ENCODE measurements around the gene ALS2CL.

The ALS2CL gene

GRCh38 chr3:46673151-46674030, 20.1 kb downstream of the ALS2CL start:
- no peak overlapping the region for H3K27ac ChIP-seq
- TF ChIP-seq CTCF (conservative IDR thresholded peaks at IDR 0.05) = no peak

- H3K27ac ChIP-seq = no peak overlapping the region
- no peak for TF ChIP-seq CTCF (conservative IDR thresholded peaks at IDR 0.05)
Measured at GRCh38 chr3:46672349-46672695, 21.2 kb downstream of the ALS2CL start.

- no peak for TF ChIP-seq CTCF (conservative IDR thresholded peaks at IDR 0.05)
- no peak overlapping the region for H3K27ac ChIP-seq
Measured at GRCh38 chr3:46671541-46672348, 21.7 kb downstream of the ALS2CL start.

GRCh38 chr3:46670891-46671427, 22.5 kb downstream of the ALS2CL start:
- no peak overlapping the region for H3K27ac ChIP-seq
- no peak for TF ChIP-seq CTCF (conservative IDR thresholded peaks at IDR 0.05)

- TF ChIP-seq CTCF (conservative IDR thresholded peaks at IDR 0.05) = no peak
- H3K27ac ChIP-seq = no peak overlapping the region
Measured at GRCh38 chr3:46670000-46670890, 23.2 kb downstream of the ALS2CL start.

GRCh38 chr3:46669191-46669999, 24.1 kb downstream of the ALS2CL start:
- TF ChIP-seq CTCF (conservative IDR thresholded peaks at IDR 0.05) = no peak
- H3K27ac ChIP-seq = no peak overlapping the region

Measured in VCaP (cell line).